K562 (cell line): Measurements from ENCODE around the gene ANKRD1. TPM values are rescaled to one million over a fixed set of nuclear protein-coding genes. Genes with fewer than 3 reads are reported as not detected.

Source experiments
- ADNP ChIP-seq: fragments of 200-800 bp; sonication (Bioruptor generic); IDR thresholded peaks from 2 replicates; pipeline ENCODE4 v1.6.1; 2016; ENCODE audit warnings: missing genetic modification characterization, missing compliant biosample characterization
- CGGBP1 ChIP-seq: fragments of 250-450 bp; sonication (Bioruptor Pico); IDR thresholded peaks from 2 replicates; pipeline ENCODE4 v1.9.0; 2021; ENCODE audit warnings: mild to moderate bottlenecking
- CTCFL ChIP-seq: IDR thresholded peaks from 2 replicates; pipeline ENCODE4 v1.6.1; 2011; ENCODE audit warnings: borderline replicate concordance, low read depth, mild to moderate bottlenecking, moderate library complexity, low read length; ENCODE audit not compliant: insufficient read depth, poor library complexity, severe bottlenecking
- DMBX1 ChIP-seq: fragments of 250-450 bp; sonication (Bioruptor Pico); IDR thresholded peaks from 2 replicates; pipeline ENCODE4 v1.8.0; 2022; ENCODE audit warnings: inconsistent platforms, mild to moderate bottlenecking, moderate library complexity, borderline replicate concordance
- KLF6 ChIP-seq: fragments of 250-450 bp; sonication (Bioruptor Pico); IDR thresholded peaks from 2 replicates; pipeline ENCODE4 v1.4.0; 2020; ENCODE audit warnings: mild to moderate bottlenecking, moderate library complexity, borderline replicate concordance
- NFATC3 ChIP-seq: fragments of 450-650 bp; IDR thresholded peaks from 2 replicates; pipeline ENCODE4 v1.6.1; 2017; ENCODE audit warnings: mild to moderate bottlenecking
- RREB1 ChIP-seq: fragments of 250-450 bp; sonication (Bioruptor Pico); IDR thresholded peaks from 2 replicates; pipeline ENCODE4 v1.4.0; 2020
- SIX5 ChIP-seq, 2 experiments: IDR thresholded peaks; 2 replicates each; pipeline ENCODE4 v1.6.1; 2011; ENCODE audit warnings: low read length in 2 of 2, borderline replicate concordance in 1 of 2, low read depth in 1 of 2, mild to moderate bottlenecking in 1 of 2, moderate library complexity in 1 of 2; ENCODE audit not compliant: insufficient read depth in 1 of 2
- ZKSCAN8 ChIP-seq: fragments of 200-800 bp; sonication (Bioruptor generic); IDR thresholded peaks from 2 replicates; pipeline ENCODE4 v1.6.1; 2016; ENCODE audit warnings: missing genetic modification characterization, missing compliant biosample characterization
- polyA plus RNA-seq, 8 experiments: library from polyadenylated mRNA; depleted of rRNA in 4 of 8; stranded (reverse) in 5 of 8; unstranded in 3 of 8; fragments of >200 nt; fragmentation: Nextera tagmentation in 2 of 8; fragmentation: Illumina TruSeq in 1 of 8; extraction: Ambion mirVana in 2 of 8; extraction: Trizol in 1 of 8; gene quantifications; 2 replicates each; pipeline versions ENCODE4 v1.2.1 to v1.2.3, GENCODE V29; 2011 to 2014; ENCODE audit warnings: inconsistent platforms in 1 of 8, missing spikeins in 1 of 8
- total RNA-seq, 7 experiments: library from RNA; depleted of rRNA in 6 of 7; stranded (reverse); fragments of >200 nt in 6 of 7; fragmentation: Illumina TruSeq in 2 of 7; extraction: Trizol in 2 of 7; gene quantifications; 2 replicates each; pipeline versions ENCODE4 v1.2.1 to v1.2.3, GENCODE V29; 2011 to 2021; ENCODE audit warnings: low replicate concordance in 1 of 7
- TF ChIP-seq, protein P1 (sequence below): sonication (generic); formaldehyde crosslinking; IDR thresholded peaks from 2 replicates; pipeline ENCODE4 v1.8.1; 2022; ENCODE audit warnings: missing genetic modification reagents
- TF ChIP-seq, protein P2 (sequence below): fragments of 450-650 bp; formaldehyde crosslinking; IDR thresholded peaks from 2 replicates; pipeline ENCODE4 v1.4.0; 2022; ENCODE audit warnings: missing genetic modification characterization
- TF ChIP-seq, protein P3 (sequence below): fragments of 250-450 bp; sonication (Bioruptor Pico); IDR thresholded peaks from 2 replicates; pipeline ENCODE4 v1.5.0; 2020; ENCODE audit warnings: mild to moderate bottlenecking

Gene ANKRD1
- total and polyA plus RNA-seq, 9 of the 15 experiments (the other 6 are each of a cell fraction or from before 2014, with no cell fraction given): not detected

DNA sequence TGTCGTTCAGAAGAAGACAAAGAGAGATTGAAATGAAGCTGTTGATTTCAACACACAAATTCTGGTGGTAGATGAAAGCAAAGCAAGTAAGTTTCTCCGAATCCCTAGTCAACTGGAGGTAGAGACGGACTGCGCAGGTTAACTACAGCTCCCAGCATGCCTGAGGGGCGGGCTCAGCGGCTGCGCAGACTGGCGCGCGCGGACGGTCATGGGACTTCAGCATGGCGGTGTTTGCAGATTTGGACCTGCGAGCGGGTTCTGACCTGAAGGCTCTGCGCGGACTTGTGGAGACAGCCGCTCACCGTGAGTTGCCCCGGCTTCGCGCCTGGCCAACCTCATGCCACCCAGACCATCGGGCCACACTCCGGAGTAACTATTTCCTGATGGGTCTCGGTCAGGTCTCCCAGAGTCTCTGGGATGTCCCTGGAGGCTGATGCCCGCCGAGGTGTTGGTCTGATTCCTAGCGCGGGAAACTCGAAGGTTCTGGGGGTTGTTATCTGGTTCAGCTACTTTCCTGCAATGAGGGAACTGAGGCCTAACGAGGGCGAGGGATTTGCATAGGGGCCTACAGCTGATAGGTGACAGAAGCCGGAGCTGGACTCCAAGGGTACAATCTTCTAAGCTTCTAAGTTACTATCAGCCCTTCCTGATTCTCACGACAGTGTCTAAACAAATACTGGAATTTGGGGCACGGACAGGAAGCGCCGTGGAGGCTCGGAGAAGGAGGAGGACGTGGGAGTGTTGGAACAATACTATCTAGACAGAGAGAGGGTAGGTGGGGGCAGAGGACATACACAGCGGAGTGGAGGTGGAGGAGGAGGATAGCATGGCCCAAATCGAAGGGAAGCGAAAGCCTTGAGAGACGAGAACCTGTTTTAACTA is 48.9 kb downstream of the ANKRD1 start, which contains the start of gene RPP30 (continued):
- TF ChIP-seq RREB1 (no peak), NFATC3 (no peak), CTCFL (no peak), CGGBP1 (CRISPR knock-in tag) (no peak), ZKSCAN8 (CRISPR knock-in tag) (0 out of 2 replicates have a peak, but pooled peaks have one; percentile 25), DMBX1 (CRISPR knock-in tag) (no peak), SIX5 (IDR thresholded peaks at IDR 0.05; ENCODE audit: borderline replicate concordance in 1 of 2, insufficient read depth in 1 of 2, low read depth in 1 of 2, low read length in 2 of 2) (peak; percentile 70 to 72; a peak in 3 of 4 replicates), KLF6 (CRISPR knock-in tag) (no peak), ADNP (tag) (no peak)
- TF ChIP-seq, protein P1, sequence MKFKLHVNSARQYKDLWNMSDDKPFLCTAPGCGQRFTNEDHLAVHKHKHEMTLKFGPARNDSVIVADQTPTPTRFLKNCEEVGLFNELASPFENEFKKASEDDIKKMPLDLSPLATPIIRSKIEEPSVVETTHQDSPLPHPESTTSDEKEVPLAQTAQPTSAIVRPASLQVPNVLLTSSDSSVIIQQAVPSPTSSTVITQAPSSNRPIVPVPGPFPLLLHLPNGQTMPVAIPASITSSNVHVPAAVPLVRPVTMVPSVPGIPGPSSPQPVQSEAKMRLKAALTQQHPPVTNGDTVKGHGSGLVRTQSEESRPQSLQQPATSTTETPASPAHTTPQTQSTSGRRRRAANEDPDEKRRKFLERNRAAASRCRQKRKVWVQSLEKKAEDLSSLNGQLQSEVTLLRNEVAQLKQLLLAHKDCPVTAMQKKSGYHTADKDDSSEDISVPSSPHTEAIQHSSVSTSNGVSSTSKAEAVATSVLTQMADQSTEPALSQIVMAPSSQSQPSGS (CRISPR knock-in tag): no peak
- TF ChIP-seq, protein P2, sequence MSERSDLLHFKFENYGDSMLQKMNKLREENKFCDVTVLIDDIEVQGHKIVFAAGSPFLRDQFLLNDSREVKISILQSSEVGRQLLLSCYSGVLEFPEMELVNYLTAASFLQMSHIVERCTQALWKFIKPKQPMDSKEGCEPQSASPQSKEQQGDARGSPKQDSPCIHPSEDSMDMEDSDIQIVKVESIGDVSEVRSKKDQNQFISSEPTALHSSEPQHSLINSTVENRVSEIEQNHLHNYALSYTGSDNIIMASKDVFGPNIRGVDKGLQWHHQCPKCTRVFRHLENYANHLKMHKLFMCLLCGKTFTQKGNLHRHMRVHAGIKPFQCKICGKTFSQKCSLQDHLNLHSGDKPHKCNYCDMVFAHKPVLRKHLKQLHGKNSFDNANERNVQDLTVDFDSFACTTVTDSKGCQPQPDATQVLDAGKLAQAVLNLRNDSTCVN (CRISPR knock-in tag): no peak
- TF ChIP-seq, protein P3, sequence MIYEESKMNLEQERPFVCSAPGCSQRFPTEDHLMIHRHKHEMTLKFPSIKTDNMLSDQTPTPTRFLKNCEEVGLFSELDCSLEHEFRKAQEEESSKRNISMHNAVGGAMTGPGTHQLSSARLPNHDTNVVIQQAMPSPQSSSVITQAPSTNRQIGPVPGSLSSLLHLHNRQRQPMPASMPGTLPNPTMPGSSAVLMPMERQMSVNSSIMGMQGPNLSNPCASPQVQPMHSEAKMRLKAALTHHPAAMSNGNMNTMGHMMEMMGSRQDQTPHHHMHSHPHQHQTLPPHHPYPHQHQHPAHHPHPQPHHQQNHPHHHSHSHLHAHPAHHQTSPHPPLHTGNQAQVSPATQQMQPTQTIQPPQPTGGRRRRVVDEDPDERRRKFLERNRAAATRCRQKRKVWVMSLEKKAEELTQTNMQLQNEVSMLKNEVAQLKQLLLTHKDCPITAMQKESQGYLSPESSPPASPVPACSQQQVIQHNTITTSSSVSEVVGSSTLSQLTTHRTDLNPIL (CRISPR knock-in tag): no peak
